Vagina (tissue), 2 donors: ENCODE data around the gene RPSA. TPM values are rescaled to one million over a fixed set of nuclear protein-coding genes. Genes with fewer than 3 reads are reported as not detected.
A peak's percentile ranks its signal among the peaks of the same experiment; 100 is the strongest.
"Not testable (repeated sequence)": the region's sequence is repeated elsewhere in the genome, so short reads cannot be mapped to it uniquely, and the experiment has no call there.

ENCODE experiments used
- DNase-seq, 2 donors: peaks; one replicate each; pipeline ENCODE4 v3.0.0-alpha.2; 2017; ENCODE audit errors: extremely low spot score in 2 of 2
- H3K27ac ChIP-seq: fragments of 200-600 bp; sonication (generic); one replicate; pipeline ENCODE4 v1.5.1; 2019
- H3K27me3 ChIP-seq: fragments of 200-600 bp; sonication (generic); one replicate; pipeline ENCODE4 v1.5.1; 2019
- H3K36me3 ChIP-seq, 2 donors: fragments of 200-600 bp; sonication (generic); one replicate each; pipeline ENCODE4 v1.5.1; 2017 to 2019
- H3K4me1 ChIP-seq: fragments of 200-600 bp; sonication (generic); one replicate; pipeline ENCODE4 v1.5.1; 2019
- H3K4me3 ChIP-seq, 2 donors: fragments of 200-600 bp; sonication (generic); 1 replicate in 1 of 2; 2 replicates in 1 of 2; pipeline ENCODE4 v1.5.1; 2016 to 2019
- H3K9me3 ChIP-seq: fragments of 200-600 bp; sonication (generic); one replicate; pipeline ENCODE4 v1.5.1; 2019
- CTCF ChIP-seq, 3 experiments: fragments of 450-650 bp in 2 of 3; fragments of 200-600 bp in 1 of 3; sonication (generic) in 1 of 3; IDR thresholded peaks; one replicate each; pipeline ENCODE4 v1.5.1; 2017 to 2019; ENCODE audit warnings: antibody characterized with exemption in 3 of 3, mild to moderate bottlenecking in 2 of 3, moderate library complexity in 2 of 3
- POLR2A ChIP-seq, 2 donors: fragments of 450-650 bp; IDR thresholded peaks; one replicate each; pipeline ENCODE4 v1.6.1; 2017; ENCODE audit warnings: antibody characterized with exemption in 2 of 2, mild to moderate bottlenecking in 2 of 2, moderate library complexity in 2 of 2
- POLR2AphosphoS5 ChIP-seq, 2 donors: sonication (generic); formaldehyde crosslinking; IDR thresholded peaks; one replicate each; pipeline ENCODE4 v1.9.0; 2017; ENCODE audit warnings: antibody characterized with exemption in 2 of 2, mild to moderate bottlenecking in 2 of 2, low read depth in 1 of 2; ENCODE audit not compliant: insufficient read depth in 1 of 2
- intact Hi-C: fragments of 100-400 bp; cut with DNase I; formaldehyde crosslinking; loops from one replicate; pipeline ENCODE4 v1.15.1; 2023
- total RNA-seq: library from RNA; depleted of rRNA; stranded (reverse); fragments of >200 nt; gene quantifications from one replicate; pipeline ENCODE4 v1.2.3, GENCODE V29; 2016

RPSA gene
- total RNA-seq, 1 donor from 2014 or later: 1,049 TPM

DNA sequence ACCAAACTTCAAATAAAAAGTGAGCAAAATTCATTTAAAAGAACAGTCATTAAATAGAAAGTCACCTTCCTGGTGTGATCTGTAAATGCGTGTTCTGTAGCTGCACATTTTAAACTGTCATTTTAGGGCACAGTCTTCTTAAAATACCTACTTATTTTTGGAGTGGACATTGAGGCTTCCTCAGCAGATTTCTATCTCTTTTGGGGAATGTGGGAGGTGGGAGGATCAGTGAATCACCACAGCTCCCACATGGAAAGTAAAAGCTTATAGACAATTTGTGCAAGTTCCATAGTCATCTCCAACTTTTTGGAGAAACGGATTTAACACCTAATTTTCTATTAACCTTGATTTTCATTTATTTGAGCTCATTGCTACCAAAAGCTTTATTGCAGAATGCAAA, 39.9 kb downstream of the RPSA start:
- no peaks in the 10 kb centered on the region for H3K9me3 ChIP-seq
- intact Hi-C loops: no loop called here
- TF ChIP-seq CTCF (IDR thresholded peaks at IDR 0.05) (no peak), POLR2A (IDR thresholded peaks at IDR 0.05) (no peak), POLR2AphosphoS5 (IDR thresholded peaks at IDR 0.05; ENCODE audit: insufficient read depth in 1 of 2, low read depth in 1 of 2) (no peak)
- H3K4me1 ChIP-seq: no peaks in the 10 kb centered on the region
- H3K4me3 ChIP-seq: no peak overlapping the region
- no peak overlapping the region for H3K27ac ChIP-seq
- DNase-seq: no peak
- no peaks in the 10 kb centered on the region for H3K36me3 ChIP-seq
- no peaks in the 10 kb centered on the region for H3K27me3 ChIP-seq

- no peak overlapping the region for H3K4me3 ChIP-seq
- H3K9me3 ChIP-seq: no peaks in the 10 kb centered on the region
- no peak for DNase-seq
- no peaks in the 10 kb centered on the region for H3K36me3 ChIP-seq
- no peaks in the 10 kb centered on the region for H3K4me1 ChIP-seq
- no peak overlapping the region for H3K27ac ChIP-seq
- TF ChIP-seq POLR2AphosphoS5 (IDR thresholded peaks at IDR 0.05; ENCODE audit: insufficient read depth in 1 of 2, low read depth in 1 of 2) (peak in 1 of 2 donors; percentile 9), POLR2A (IDR thresholded peaks at IDR 0.05) (no peak), CTCF (IDR thresholded peaks at IDR 0.05) (peak; percentile 51 to 81 (median 71))
- intact Hi-C loops: no loop called here
- no peaks in the 10 kb centered on the region for H3K27me3 ChIP-seq
These were observed 41.3 kb downstream of the RPSA start for GRCh38 chr3:39447637-39448483.

DNA sequence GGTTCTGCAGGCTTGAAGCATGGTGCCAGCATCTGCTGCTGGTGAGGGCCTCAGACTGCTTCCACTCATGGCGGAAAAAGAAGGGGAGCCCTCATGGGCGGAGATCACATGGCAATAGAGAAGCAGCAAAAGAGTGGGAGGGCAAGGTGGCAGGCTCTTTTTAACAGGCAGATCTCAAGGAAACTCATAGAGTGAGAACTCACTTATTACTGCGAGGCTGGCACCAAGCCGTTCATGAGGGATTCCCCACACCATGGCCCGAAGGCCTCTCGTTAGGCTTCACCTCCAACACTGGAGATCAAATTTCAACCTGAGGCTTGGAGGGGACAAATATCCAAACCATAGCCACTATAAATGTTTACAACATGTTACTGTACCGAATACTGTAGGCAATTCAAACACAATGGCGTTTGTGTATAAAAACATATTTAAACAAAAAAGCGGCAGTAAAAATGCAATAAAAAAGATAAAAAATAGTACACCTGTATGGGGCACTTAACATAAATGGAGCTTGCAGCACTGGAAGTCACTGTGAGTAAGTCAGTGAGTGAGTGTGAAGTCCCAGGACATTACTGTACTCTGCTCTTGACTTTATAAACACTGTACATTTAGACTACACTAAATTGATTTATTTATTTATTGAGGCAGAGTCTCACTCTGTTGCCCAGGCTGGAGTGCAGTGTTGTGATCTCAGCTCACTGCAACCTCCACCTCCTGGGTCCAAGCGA, 42.1 kb downstream of the RPSA start:
- intact Hi-C loops: no loop called here
- Histone ChIP-seq H3K36me3 (no peaks in the 10 kb centered on the region), H3K27me3 (no peaks in the 10 kb centered on the region), H3K4me1 (no peaks in the 10 kb centered on the region), H3K27ac (no peak overlapping the region), H3K4me3 (no peak overlapping the region), H3K9me3 (no peaks in the 10 kb centered on the region)
- TF ChIP-seq CTCF (IDR thresholded peaks at IDR 0.05) (no peak), POLR2A (IDR thresholded peaks at IDR 0.05) (no peak), POLR2AphosphoS5 (IDR thresholded peaks at IDR 0.05; ENCODE audit: insufficient read depth in 1 of 2, low read depth in 1 of 2) (no peak)
- DNase-seq: no peak

DNA sequence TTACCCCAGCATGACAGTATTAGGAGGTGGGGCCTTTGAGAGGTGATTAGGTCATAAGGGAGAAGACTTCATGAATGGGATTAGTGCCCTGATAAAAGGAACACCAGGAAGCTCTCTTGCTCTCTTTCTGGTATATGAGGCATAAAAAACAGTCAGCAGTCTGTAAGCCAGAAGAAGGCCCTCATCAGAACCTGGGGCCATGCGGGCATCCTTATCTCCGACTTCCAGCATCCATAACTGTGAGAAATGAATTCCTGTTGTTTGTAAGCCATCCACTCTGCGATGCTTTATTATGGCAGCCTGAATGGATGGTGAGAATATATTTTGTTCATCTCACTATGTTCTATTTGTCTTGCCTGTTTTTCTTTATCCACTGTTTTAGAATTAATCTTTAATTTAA, 43.3 kb downstream of the RPSA start:
- Histone ChIP-seq H3K4me3 (no peak overlapping the region), H3K36me3 (no peaks in the 10 kb centered on the region), H3K4me1 (no peaks in the 10 kb centered on the region), H3K27ac (no peak overlapping the region), H3K27me3 (no peaks in the 10 kb centered on the region), H3K9me3 (no peaks in the 10 kb centered on the region)
- no peak for DNase-seq
- no peak for TF ChIP-seq POLR2AphosphoS5 (IDR thresholded peaks at IDR 0.05; ENCODE audit: insufficient read depth in 1 of 2, low read depth in 1 of 2)
- TF ChIP-seq POLR2A (IDR thresholded peaks at IDR 0.05): no peak
- no peak for TF ChIP-seq CTCF (IDR thresholded peaks at IDR 0.05)
- intact Hi-C loops: no loop called here

- intact Hi-C loops: no loop called here
- Histone ChIP-seq H3K4me1 (no peaks in the 10 kb centered on the region), H3K4me3 (no peak overlapping the region), H3K27me3 (no peaks in the 10 kb centered on the region), H3K36me3 (no peaks in the 10 kb centered on the region), H3K9me3 (no peaks in the 10 kb centered on the region), H3K27ac (no peak overlapping the region)
- no peak for DNase-seq
- no peak for TF ChIP-seq POLR2AphosphoS5 (IDR thresholded peaks at IDR 0.05; ENCODE audit: insufficient read depth in 1 of 2, low read depth in 1 of 2)
- no peak for TF ChIP-seq CTCF (IDR thresholded peaks at IDR 0.05)
These were observed 46.6 kb downstream of the RPSA start for GRCh38 chr3:39453134-39453533.

DNA sequence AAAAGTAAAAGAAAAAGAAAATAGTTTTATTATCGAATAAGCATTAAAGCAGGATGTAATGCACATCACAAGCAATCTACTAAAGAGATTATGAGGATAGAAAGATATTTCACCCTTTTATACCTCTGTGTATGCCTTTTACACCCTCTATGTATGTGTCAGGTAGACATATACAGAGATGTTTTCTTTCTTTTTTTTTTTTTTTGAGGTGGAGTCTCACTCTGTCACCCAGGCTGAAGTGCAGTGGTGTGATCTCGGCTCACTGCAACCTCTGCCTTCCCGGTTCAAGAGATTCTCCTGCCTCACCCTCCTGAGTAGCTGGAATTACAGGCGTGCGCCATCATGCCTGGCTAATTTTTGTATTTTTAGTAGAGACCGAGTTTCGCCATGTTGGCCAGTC, 47.4 kb downstream of the RPSA start:
- DNase-seq, H3K4me3 ChIP-seq, H3K36me3 ChIP-seq, H3K9me3 ChIP-seq, H3K27me3 ChIP-seq, intact Hi-C loops, H3K4me1 ChIP-seq, H3K27ac ChIP-seq: not testable (repeated sequence)
